Activated CD4-positive, alpha-beta T cell treated with anti-CD3 and anti-CD28 coated beads for 24 hours (primary cell): ENCODE measurements around the gene GBE1.
"Not testable (repeated sequence)": the region's sequence is repeated elsewhere in the genome, so short reads cannot be mapped to it uniquely, and the experiment has no call there.

Experiments used
- DNase-seq, 2 donors: peaks; one replicate each; pipeline ENCODE4 v3.0.0-alpha.2; 2020; ENCODE audit warnings: low read depth in 2 of 2

GBE1 gene

DNA sequence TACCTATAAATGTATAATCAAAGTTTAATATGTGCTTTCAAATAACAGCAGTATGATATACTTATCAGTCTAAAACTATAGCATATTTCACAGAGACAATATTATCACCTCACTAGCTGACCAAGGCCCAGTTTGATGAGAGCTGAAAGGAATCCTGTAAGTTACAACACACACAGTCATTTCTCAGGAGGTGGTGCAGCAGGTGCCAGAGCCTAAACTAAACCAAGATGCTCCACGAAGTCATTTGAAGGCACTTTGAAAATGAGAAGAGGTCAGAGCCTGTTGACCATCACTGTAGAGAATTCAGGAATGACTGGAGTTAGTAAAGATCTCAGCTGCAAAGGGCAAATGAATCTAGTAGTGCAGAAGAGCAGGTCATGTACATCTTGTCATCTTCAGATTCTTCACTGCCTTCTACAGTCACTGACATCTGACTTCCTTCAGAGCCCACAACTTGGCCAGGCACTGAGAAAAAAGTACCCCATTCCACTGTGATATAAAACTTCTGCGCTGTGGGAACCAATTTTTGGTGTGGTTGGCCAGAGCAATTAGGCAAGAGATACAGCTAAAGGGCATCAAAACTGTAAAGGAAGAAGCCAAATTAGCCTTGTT is 7.9 kb downstream of the GBE1 start:
- no peak for DNase-seq

- DNase-seq, result no peak
These were observed 8.8 kb downstream of the GBE1 start for GRCh38 chr3:81752604-81753003.

- DNase-seq, result no peak
These were observed 12.2 kb downstream of the GBE1 start for GRCh38 chr3:81749265-81749664.

DNA sequence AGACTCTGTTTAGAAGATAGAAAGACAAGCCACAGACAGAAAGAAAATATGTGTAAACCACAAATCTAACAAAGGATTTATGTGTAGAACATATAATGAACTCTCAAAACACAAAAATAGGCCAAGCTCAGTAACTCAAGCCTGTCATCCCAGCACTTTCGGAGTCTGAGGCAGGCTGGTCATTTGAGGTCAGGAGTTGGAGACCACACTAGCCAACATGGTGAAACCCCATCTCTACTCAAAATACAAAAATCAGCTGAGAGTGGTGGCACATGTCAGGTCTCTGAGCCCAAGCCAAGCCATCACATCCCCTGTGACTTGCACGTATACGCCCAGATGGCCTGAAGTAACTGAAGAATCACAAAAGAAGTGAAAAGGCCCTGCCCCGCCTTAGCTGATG is 14.2 kb downstream of the GBE1 start:
- DNase-seq, result not testable (repeated sequence)

- no peak for DNase-seq
These were observed 17.1 kb downstream of the GBE1 start for GRCh38 chr3:81744366-81744765.

DNA sequence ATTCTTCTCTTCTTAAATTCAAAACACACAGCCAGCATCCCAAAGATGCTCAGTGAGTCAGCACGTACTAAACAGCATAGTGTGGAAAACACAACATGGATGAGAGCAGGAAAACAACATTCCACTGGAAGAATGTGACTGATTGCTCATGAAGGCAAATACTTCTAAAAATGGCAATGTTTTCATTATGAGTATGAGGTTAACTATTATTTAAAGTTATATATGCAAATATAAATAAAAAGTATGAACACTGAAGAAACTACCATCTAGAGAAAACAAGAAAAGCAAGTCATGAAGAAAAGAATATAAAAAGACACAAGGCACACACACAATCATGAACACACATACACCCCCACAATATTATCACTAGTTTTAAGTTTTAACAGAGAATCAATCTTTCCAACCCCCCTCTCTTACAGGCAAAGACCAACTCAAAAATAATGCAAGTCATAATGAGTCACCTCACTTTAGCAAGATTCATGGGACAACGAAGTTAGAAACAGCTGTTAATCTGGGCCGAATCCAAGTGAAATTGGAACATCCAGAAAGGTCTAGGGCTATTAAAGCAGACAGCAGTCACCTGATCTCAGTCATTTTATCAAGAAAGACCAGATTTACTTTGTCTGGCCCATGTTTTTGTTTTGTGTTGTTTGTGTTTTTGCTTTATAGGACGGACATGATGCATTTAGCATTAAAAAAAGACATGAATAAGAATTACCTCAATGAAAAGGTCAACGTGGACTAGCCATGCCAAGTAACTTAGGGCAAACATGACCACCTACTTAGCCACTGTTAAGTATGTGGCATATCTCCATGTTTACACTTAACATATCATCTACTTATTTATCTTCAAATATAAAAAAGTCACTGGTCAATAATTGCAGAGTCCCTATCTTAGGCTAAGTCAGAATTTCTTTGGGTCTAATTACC is 18.1 kb downstream of the GBE1 start:
- DNase-seq, result no peak

DNA sequence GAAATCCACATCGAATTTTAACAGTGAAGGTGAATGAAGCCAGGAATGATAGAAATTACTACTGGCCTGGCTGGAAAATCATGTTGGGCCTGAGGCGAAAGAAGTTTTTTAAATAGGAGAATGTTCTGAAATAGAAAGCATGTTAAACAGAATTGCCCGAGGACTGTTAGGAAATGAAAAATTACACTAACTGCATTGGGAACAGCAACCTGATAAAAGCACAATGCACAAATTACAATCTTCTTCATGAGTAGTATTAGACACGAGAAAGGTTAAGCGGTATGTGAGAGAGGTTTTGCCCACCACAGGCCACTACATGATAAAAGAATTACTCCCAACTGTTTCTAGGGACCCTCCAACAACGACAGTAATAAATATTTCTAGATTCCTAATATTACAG is 18.9 kb downstream of the GBE1 start:
- no peak for DNase-seq

DNA sequence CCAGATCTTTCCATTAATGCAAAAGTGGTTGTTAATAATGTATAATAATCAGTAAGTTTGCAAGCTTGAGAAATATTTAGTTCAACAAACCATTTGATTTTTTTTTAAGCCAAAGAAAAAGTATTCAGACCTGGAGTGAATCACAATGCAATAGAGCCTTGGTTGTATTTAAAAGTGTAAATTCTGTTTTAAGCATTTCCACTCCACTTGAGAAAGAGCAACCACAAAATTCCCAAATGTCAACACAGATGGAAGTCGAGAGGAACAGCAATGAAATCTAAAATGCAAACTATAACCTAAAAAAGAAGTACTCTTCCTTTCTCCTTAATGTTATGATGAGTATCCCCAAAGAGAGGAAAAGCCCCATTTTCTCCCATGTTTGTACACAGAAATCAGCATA is 20.2 kb downstream of the GBE1 start:
- DNase-seq, result no peak

DNA sequence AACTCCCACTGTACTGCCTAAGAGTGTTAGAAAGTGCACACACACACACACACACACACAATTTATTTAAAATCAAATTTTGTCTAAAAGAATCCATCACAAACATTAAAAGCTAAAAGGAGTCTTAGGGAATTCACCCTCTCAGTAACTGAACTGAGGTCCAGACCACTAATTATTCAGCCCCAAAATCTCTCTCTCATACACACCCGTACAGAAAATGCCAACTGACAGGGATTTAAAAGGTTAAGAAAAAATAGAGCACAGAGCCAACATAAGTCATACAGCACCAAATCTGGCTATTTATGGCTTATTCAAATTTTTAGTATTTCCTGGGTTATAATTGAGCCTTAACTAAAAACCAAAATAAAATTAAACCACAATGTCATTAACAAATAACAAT is 20.7 kb downstream of the GBE1 start:
- no peak for DNase-seq

DNA sequence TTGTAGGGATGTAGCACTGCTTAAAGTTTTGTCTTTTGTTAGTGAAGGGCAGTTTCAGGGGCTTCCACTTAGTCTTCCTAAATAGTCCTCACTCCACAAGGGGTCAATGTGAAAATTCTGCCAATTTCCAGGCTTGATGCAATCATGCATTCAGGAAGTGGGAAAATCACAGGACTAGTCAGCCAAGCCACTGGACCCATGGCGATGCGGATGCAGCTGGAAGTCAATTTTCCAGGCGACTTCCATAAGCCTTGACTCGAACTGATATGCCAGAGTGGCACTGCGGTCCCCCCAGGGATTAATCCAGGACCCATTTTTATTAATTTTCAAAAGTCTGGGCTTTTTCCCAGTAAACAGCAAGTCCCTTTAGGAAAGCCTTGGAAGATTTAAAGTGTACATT is 26.1 kb downstream of the GBE1 start:
- no peak for DNase-seq

DNA sequence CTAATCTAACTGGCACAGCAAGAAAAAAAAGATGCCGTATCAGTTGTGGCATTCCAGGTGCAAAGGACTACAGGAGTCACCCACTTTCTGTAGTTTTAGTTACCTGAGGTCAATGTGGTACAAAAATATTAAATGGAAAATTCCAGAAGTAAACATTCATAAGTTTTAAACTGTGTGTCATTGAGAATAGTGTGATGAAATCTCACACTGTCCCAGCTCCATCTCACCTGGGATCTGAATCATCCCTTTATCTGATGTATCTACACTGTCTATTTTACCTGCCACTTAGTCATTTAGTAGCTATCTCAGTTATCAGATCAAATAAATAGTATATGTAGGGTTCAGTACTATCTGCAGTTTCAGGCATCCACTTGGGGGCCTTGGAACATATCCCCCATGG is 26.7 kb downstream of the GBE1 start:
- DNase-seq, result no peak

DNA sequence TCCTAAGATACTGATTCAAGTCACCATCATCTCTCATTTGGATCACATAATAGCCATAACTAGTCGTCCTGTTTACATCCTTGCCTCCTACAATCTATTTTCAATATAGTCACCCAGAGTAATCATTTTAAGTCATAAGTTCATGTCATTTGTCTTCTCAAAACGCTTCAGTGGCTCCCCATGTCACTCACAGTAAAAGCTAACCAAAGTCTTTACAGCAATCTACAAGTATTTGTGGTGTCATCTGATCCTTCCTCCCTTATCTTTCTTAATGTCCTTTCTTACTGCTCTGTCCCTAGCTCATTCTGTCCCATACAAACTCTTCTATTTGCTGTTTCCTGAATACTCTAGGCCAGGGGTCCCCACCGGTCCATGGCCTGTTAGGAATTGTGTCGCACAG is 28.8 kb downstream of the GBE1 start:
- DNase-seq, result no peak

DNA sequence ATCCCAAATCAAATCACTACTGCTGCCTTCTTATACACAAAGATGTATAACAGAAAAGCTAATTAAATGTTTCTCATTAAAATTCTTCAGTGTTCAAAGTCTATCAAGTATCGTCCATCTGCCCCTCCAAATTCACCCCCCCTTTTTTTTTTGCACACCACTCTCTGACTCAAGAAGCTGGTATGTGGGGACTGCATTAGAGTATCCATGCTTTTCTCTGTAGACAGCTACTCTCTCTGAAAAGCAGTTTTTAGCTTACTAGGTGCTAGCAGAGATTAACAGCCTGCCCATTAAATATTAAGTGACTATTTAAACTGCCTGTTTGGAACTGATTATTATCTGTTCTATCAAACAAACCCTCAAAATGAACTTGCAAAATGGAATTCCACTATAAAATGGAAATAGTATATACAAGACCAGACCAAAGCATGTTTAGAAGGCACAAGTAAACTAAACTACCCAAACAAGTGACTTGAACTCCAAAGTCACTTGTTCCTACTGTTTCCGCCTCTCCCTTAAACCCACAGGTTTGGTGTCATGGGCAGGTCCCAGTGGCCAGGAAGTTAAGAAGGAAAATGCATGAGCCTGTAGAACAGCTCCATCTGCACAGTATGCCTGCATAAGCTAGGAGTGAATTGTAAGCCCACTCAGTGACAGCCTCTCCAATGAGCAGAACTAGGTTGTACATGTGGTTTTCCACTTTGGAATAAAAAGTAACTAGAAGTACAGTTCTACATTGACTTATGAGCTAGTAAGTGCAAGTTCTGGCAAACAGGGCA is 32.5 kb downstream of the GBE1 start:
- DNase-seq, result no peak

DNA sequence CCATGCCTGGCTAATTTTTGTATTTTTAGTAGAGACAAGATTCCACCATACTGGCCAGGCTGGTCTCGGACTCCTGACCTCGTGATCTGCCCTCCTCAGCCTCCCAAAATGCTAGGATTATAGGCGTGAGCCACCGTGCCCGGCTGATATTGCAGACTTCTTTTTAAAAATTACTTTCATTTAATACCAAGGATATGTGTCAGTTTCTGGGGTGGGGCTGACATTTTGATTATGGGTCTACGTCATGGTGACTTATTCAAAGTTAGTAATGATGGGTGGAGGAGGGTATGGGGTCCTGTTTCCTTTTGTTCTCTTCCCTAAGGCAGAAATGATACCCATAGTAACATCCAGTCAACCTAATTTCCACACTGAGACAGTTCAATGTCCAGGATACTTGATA is 34.7 kb downstream of the GBE1 start:
- DNase-seq, result no peak

- no peak for DNase-seq
These were observed 35.3 kb downstream of the GBE1 start for GRCh38 chr3:81726132-81726531.

GRCh38 chr3:81723732-81724313 is 37.6 kb downstream of the GBE1 start:
- no peak for DNase-seq

DNA sequence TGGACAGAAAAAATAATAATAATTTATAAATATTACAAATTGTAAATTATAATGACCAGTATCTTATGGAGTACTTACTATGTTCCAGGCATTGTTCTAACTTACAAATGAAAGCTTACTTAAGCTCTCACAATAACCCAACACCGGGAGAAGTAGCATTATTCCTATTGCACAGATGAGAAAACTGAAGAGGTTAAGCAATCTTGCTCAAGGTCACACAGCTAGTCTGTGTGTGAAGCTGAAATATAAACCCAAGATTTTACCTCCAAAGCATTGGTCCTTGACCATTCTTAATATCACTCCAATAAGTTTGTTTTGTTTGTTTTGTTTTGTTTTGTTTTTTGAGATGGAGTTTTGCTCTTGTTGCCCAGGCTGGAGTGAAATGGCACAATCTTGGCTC is 43.1 kb downstream of the GBE1 start:
- DNase-seq, result no peak

GRCh38 chr3:81716870-81717509 is 44.5 kb downstream of the GBE1 start:
- no peak for DNase-seq

DNA sequence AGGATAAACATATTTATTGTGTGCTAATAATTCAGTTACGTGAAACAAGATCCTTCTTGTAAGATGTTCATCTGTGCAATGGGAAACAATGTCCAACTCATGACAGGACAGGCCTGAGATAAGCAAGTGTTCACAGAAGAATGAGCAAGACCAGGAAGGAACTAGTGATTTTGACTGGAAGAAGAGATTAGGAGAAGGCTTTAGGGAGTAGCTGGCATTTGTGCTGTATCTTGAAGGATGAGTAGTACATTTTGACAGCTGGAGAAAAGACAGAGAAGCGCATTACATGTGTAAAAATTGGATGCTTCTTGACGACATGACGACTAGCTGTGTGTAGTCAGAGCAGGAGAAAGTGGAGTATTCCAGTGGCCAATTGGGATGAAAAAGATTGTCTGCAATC is 48.4 kb downstream of the GBE1 start:
- DNase-seq, result no peak

- DNase-seq, result no peak
These were observed 51.8 kb downstream of the GBE1 start for GRCh38 chr3:81709606-81710005.

DNA sequence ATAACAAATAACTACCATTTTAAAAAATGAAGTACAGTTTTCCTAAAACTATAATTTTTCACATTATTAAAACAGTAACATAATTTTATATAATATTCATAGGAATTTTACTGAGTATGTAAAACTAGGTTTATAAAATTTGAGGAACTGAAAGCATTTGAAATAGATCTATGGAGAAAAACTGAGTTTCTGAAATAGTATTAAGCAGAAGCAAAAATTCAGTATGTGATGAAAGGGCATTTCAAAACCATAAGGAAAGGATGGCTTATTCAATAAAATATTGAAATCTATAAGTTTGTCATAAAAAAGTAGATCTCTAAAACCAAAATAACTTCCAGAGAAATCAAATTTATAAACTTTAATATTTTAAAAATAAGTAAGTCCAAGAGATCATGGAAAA is 53.4 kb downstream of the GBE1 start:
- DNase-seq, result no peak

GRCh38 chr3:81702126-81702525 is 59.3 kb downstream of the GBE1 start:
- DNase-seq, result no peak
